CD4-positive, alpha-beta T cell (primary cell): ENCODE measurements around the gene C1QTNF8. TPM values are rescaled to one million over a fixed set of nuclear protein-coding genes. Genes with fewer than 3 reads are reported as not detected.

Experiments used
- ATAC-seq: fragments of 200-7000 bp; cut with Tn5 transposase; one replicate; pipeline ENCODE4 v1.10.0; 2022; ENCODE audit warnings: mild to moderate bottlenecking; ENCODE audit not compliant: poor library complexity
- CTCF ChIA-PET: fragments of 350-600 bp; sonication (Branson Sonifier 250); formaldehyde crosslinking; loops from one replicate; lab custom pipeline; 2021; ENCODE audit warnings: antibody characterized with exemption, inconsistent platforms; lab: Charles Lee
- POLR2A ChIA-PET: fragments of 350-600 bp; sonication (Branson Sonifier 250); formaldehyde crosslinking; loops from one replicate; lab custom pipeline; 2021; ENCODE audit warnings: antibody characterized with exemption, inconsistent platforms; lab: Charles Lee
- DNase-seq, 14 experiments: peaks; one replicate each; pipeline ENCODE4 v3.0.0-alpha.2; 2013 to 2020; ENCODE audit warnings: mixed read lengths in 2 of 14
- H3K27ac ChIP-seq, 2 donors: one replicate each; pipeline versions ENCODE4 v1.5.1 to v1.7.0; 2013; ENCODE audit warnings: low read length in 2 of 2, low read depth in 1 of 2, mild to moderate bottlenecking in 1 of 2
- H3K27me3 ChIP-seq, 2 experiments: 1 replicate in 1 of 2; 2 replicates in 1 of 2; pipeline versions ENCODE4 v1.6.1 to v1.7.0; 2013; ENCODE audit warnings: low read length in 2 of 2, control low read depth in 1 of 2, mild to moderate bottlenecking in 1 of 2, moderate library complexity in 1 of 2; ENCODE audit not compliant: insufficient read depth in 2 of 2, control insufficient read depth in 1 of 2
- H3K36me3 ChIP-seq: one replicate; pipeline ENCODE4 v1.6.1; 2013; ENCODE audit warnings: low read length, control low read depth; ENCODE audit not compliant: insufficient read depth
- H3K4me1 ChIP-seq: one replicate; pipeline ENCODE4 v1.6.1; 2013; ENCODE audit warnings: low read length, control low read depth; ENCODE audit not compliant: insufficient read depth
- H3K4me3 ChIP-seq: one replicate; pipeline ENCODE4 v1.5.1; 2013; ENCODE audit warnings: mild to moderate bottlenecking, low read length, moderate library complexity
- H3K9me3 ChIP-seq, 2 experiments: 1 replicate in 1 of 2; 2 replicates in 1 of 2; pipeline versions ENCODE4 v1.6.1 to v1.7.0; 2013; ENCODE audit warnings: low read length in 2 of 2, mild to moderate bottlenecking in 2 of 2, control low read depth in 1 of 2, moderate library complexity in 1 of 2; ENCODE audit not compliant: control insufficient read depth in 1 of 2, insufficient read depth in 1 of 2
- H3K27ac Mint-ChIP-seq: one replicate; pipeline ENCODE4 v1.8.0; 2020; ENCODE audit warnings: mixed read lengths
- H3K27me3 Mint-ChIP-seq: one replicate; pipeline ENCODE4 v1.8.0; 2021; ENCODE audit warnings: mixed read lengths
- H3K36me3 Mint-ChIP-seq: one replicate; pipeline ENCODE4 v1.8.0; 2021; ENCODE audit warnings: low read depth, mixed read lengths
- H3K4me1 Mint-ChIP-seq: one replicate; pipeline ENCODE4 v1.8.0; 2021; ENCODE audit warnings: low read depth, mixed read lengths
- H3K4me3 Mint-ChIP-seq: one replicate; pipeline ENCODE4 v1.8.0; 2020; ENCODE audit warnings: mild to moderate bottlenecking, mixed read lengths
- H3K9me3 Mint-ChIP-seq: one replicate; pipeline ENCODE4 v1.8.0; 2020; ENCODE audit warnings: mixed read lengths
- CTCF ChIP-seq: fragments of 200-600 bp; IDR thresholded peaks from one replicate; pipeline ENCODE4 v1.8.0; 2022; ENCODE audit warnings: antibody characterized with exemption, mild to moderate bottlenecking
- intact Hi-C, 2 experiments: fragments of 100-400 bp; cut with DNase I in 1 of 2; cut with micrococcal nuclease in 1 of 2; formaldehyde crosslinking; loops; one replicate each; pipeline versions ENCODE4 v1.15.1 to v1.9.0; 2023 to 2025; cut with DNase I, micrococcal nuclease
- total RNA-seq, 174 experiments: library from RNA in 2 of 174; stranded (reverse) in 2 of 174; gene quantifications; one replicate each; pipeline ENCODE4 v1.2.3 and lab custom pipeline; 2021 to 2026

C1QTNF8 gene
- total RNA-seq, 2 experiments from 2014 or later, result not detected

- peaks cover 0 to 9% of the 10 kb centered on the region in 2 experiments for H3K9me3 ChIP-seq
- H3K27ac ChIP-seq, result no peak overlapping the region
- POLR2A ChIA-PET, result no interaction called here
- no peak overlapping the region for H3K4me3 ChIP-seq
- CTCF ChIA-PET, result no interaction called here
- Mint-ChIP-seq H3K9me3 (no peaks in the 10 kb centered on the region), H3K27ac (no peak overlapping the region), H3K36me3 (no peaks in the 10 kb centered on the region), H3K4me1 (no peaks in the 10 kb centered on the region), H3K27me3 (peaks cover 4% of the 10 kb centered on the region), H3K4me3 (no peak overlapping the region)
- no peak for ATAC-seq
- no peaks in the 10 kb centered on the region for H3K36me3 ChIP-seq
- TF ChIP-seq CTCF, result no peak
- intact Hi-C loops, result no loop called here
- DNase-seq, result no peak
- H3K4me1 ChIP-seq, result no peaks in the 10 kb centered on the region
- H3K27me3 ChIP-seq, result no peaks in the 10 kb centered on the region
Observed at GRCh38 chr16:1133810-1134520, 37.9 kb upstream of the C1QTNF8 start.

GRCh38 chr16:1133271-1133670, 37.2 kb upstream of the C1QTNF8 start:
- no peaks in the 10 kb centered on the region for H3K9me3 Mint-ChIP-seq
- POLR2A ChIA-PET, result no interaction called here
- H3K27ac ChIP-seq, result no peak overlapping the region
- DNase-seq (no peak), ATAC-seq (no peak)
- H3K4me1 ChIP-seq, result no peaks in the 10 kb centered on the region
- H3K36me3 ChIP-seq, result no peaks in the 10 kb centered on the region
- H3K9me3 ChIP-seq, result peaks cover 0 to 9% of the 10 kb centered on the region in 2 experiments
- no peak overlapping the region for H3K4me3 Mint-ChIP-seq
- no peak overlapping the region for H3K4me3 ChIP-seq
- H3K27me3 ChIP-seq, result no peaks in the 10 kb centered on the region
- no peaks in the 10 kb centered on the region for H3K36me3 Mint-ChIP-seq
- no peak overlapping the region for H3K27ac Mint-ChIP-seq
- intact Hi-C loops, result no loop called here
- H3K27me3 Mint-ChIP-seq, result peaks cover 4% of the 10 kb centered on the region
- CTCF ChIA-PET, result no interaction called here
- TF ChIP-seq CTCF, result no peak
- no peaks in the 10 kb centered on the region for H3K4me1 Mint-ChIP-seq

GRCh38 chr16:1132431-1132830, 36.4 kb upstream of the C1QTNF8 start:
- no peak for TF ChIP-seq CTCF

More at GRCh38 chr16:1132431-1132830, 36.4 kb upstream of the C1QTNF8 start:
- no peaks in the 10 kb centered on the region for H3K9me3 Mint-ChIP-seq
- ATAC-seq (no peak), DNase-seq (no peak)
- peaks cover 4% of the 10 kb centered on the region for H3K27me3 Mint-ChIP-seq
- no peaks in the 10 kb centered on the region for H3K4me1 ChIP-seq
- H3K4me3 Mint-ChIP-seq, result no peak overlapping the region
- no peaks in the 10 kb centered on the region for H3K27me3 ChIP-seq
- ChIA-PET POLR2A (no interaction called here), CTCF (no interaction called here)
- peaks cover 0 to 9% of the 10 kb centered on the region in 2 experiments for H3K9me3 ChIP-seq
- no peak overlapping the region for H3K4me3 ChIP-seq
- H3K4me1 Mint-ChIP-seq, result no peaks in the 10 kb centered on the region
- no peaks in the 10 kb centered on the region for H3K36me3 ChIP-seq
- intact Hi-C loops, result no loop called here
- H3K36me3 Mint-ChIP-seq, result no peaks in the 10 kb centered on the region
- H3K27ac ChIP-seq, result no peak overlapping the region
- H3K27ac Mint-ChIP-seq, result no peak overlapping the region
